Mesenchymal stem cell (in vitro differentiated cells and primary cell): Measurements from ENCODE around the gene KRI1.

Source experiments
- DNase-seq: peaks from one replicate; pipeline ENCODE4 v3.0.0-alpha.2; 2013
- H2AFZ ChIP-seq: one replicate; pipeline ENCODE4 v1.6.1; 2013; ENCODE audit warnings: low read depth, mild to moderate bottlenecking, control low read depth, inconsistent platforms, low read length, moderate library complexity
- H2AK5ac ChIP-seq: 2 replicates; pipeline ENCODE4 v1.6.1; 2013; ENCODE audit warnings: low read length, moderate library complexity, mild to moderate bottlenecking, inconsistent platforms; ENCODE audit not compliant: severe bottlenecking
- H2BK120ac ChIP-seq: one replicate; pipeline ENCODE4 v1.6.1; 2013; ENCODE audit warnings: low read depth, mild to moderate bottlenecking, inconsistent platforms, low read length, moderate library complexity
- H2BK12ac ChIP-seq, 2 experiments: one replicate each; pipeline ENCODE4 v1.6.1; 2013; ENCODE audit warnings: inconsistent platforms in 2 of 2, low read length in 2 of 2, mild to moderate bottlenecking in 2 of 2, moderate library complexity in 2 of 2, control low read depth in 1 of 2
- H2BK15ac ChIP-seq: one replicate; pipeline ENCODE4 v1.6.1; 2013; ENCODE audit warnings: mild to moderate bottlenecking, low read depth, inconsistent platforms; ENCODE audit not compliant: poor library complexity, severe bottlenecking
- H2BK5ac ChIP-seq: 2 replicates; pipeline ENCODE4 v1.6.1; 2013; ENCODE audit warnings: low read depth, mild to moderate bottlenecking, low read length, control low read depth, inconsistent platforms; ENCODE audit not compliant: poor library complexity, severe bottlenecking
- H3K14ac ChIP-seq, 2 experiments: one replicate each; pipeline ENCODE4 v1.6.1; 2013; ENCODE audit warnings: inconsistent platforms in 2 of 2, low read length in 2 of 2, control low read depth in 1 of 2, mild to moderate bottlenecking in 1 of 2, moderate library complexity in 1 of 2
- H3K18ac ChIP-seq, 2 experiments: one replicate each; pipeline ENCODE4 v1.6.1; 2013; ENCODE audit warnings: inconsistent platforms in 2 of 2, low read length in 2 of 2, control low read depth in 1 of 2, low read depth in 1 of 2, mild to moderate bottlenecking in 1 of 2
- H3K23ac ChIP-seq, 2 experiments: one replicate each; pipeline ENCODE4 v1.6.1; 2013; ENCODE audit warnings: inconsistent platforms in 2 of 2, low read length in 2 of 2, mild to moderate bottlenecking in 2 of 2, moderate library complexity in 2 of 2, control low read depth in 1 of 2
- H3K27ac ChIP-seq: 2 replicates; pipeline ENCODE4 v1.5.1; 2013; ENCODE audit warnings: mild to moderate bottlenecking, moderate library complexity, low read length, control low read depth, inconsistent platforms; ENCODE audit not compliant: poor library complexity, severe bottlenecking
- H3K27me3 ChIP-seq, 2 experiments: 2 replicates each; pipeline versions ENCODE4 v1.6.1 to v1.7.0; 2013; ENCODE audit warnings: low read length in 2 of 2, mild to moderate bottlenecking in 2 of 2, moderate library complexity in 2 of 2, control low read depth in 1 of 2, inconsistent platforms in 1 of 2; ENCODE audit not compliant: control insufficient read depth in 1 of 2, insufficient read depth in 1 of 2
- H3K36me3 ChIP-seq, 2 experiments: 2 replicates each; pipeline versions ENCODE4 v1.6.1 to v1.7.0; 2013; ENCODE audit warnings: low read length in 2 of 2, control low read depth in 1 of 2, inconsistent platforms in 1 of 2, low read depth in 1 of 2, mild to moderate bottlenecking in 1 of 2; ENCODE audit not compliant: insufficient read depth in 2 of 2, control insufficient read depth in 1 of 2
- H3K4ac ChIP-seq, 2 experiments: one replicate each; pipeline ENCODE4 v1.6.1; 2013; ENCODE audit warnings: inconsistent platforms in 2 of 2, low read length in 2 of 2, mild to moderate bottlenecking in 2 of 2, moderate library complexity in 2 of 2, control low read depth in 1 of 2, low read depth in 1 of 2
- H3K4me1 ChIP-seq: 2 replicates; pipeline ENCODE4 v1.6.1; 2013; ENCODE audit warnings: low read depth, low read length, control low read depth; ENCODE audit not compliant: control insufficient read depth, insufficient read depth
- H3K4me2 ChIP-seq: 2 replicates; pipeline ENCODE4 v1.6.1; 2013; ENCODE audit warnings: low read length, mild to moderate bottlenecking, inconsistent platforms; ENCODE audit not compliant: poor library complexity, severe bottlenecking
- H3K4me3 ChIP-seq, 2 experiments: 2 replicates each; pipeline versions ENCODE4 v1.5.1 to v1.7.0; 2013; ENCODE audit warnings: low read length in 2 of 2, mild to moderate bottlenecking in 2 of 2, control low read depth in 1 of 2, low read depth in 1 of 2; ENCODE audit not compliant: insufficient read depth in 1 of 2
- H3K79me1 ChIP-seq: replicated peaks from 2 replicates; pipeline ENCODE4 v1.6.1; 2013; ENCODE audit warnings: mild to moderate bottlenecking, control low read depth, low read length, inconsistent platforms; ENCODE audit not compliant: poor library complexity, severe bottlenecking
- H3K9ac ChIP-seq: 2 replicates; pipeline ENCODE4 v1.7.0; 2013; ENCODE audit warnings: mild to moderate bottlenecking, low read length, moderate library complexity
- H3K9me3 ChIP-seq: 2 replicates; pipeline ENCODE4 v1.7.0; 2013; ENCODE audit warnings: mild to moderate bottlenecking, low read length; ENCODE audit not compliant: control insufficient read depth
- H4K8ac ChIP-seq: one replicate; pipeline ENCODE4 v1.6.1; 2013; ENCODE audit warnings: inconsistent platforms, mild to moderate bottlenecking, low read length, moderate library complexity
- H4K91ac ChIP-seq: one replicate; pipeline ENCODE4 v1.6.1; 2013; ENCODE audit warnings: mild to moderate bottlenecking, low read length, inconsistent platforms
- WGBS: methylation state at CpG from one replicate; pipeline ENCODE4 v1.1.7; 2013; ENCODE audit warnings: mixed read lengths; 5-methylcytosine and 5-hydroxymethylcytosine counted together

Gene KRI1

DNA sequence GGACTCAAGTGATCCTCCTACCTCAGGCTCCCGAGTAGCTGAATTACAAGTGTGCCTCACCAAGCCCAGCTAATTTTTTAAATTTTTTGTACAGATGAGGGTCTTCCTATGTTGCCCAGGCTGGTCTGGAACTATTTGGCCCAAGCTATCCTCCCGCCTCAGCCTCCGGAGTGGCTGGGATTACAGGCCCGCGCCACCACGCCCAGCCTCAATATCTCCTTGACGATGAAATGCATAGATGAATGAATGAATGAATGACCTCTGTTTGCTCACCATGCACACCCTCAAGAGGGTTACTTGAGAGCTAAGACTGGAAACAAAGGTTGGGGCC lies 36.2 kb upstream of the KRI1 start:
- Histone ChIP-seq H3K4me3 (no peak overlapping the region), H2BK5ac (no peak overlapping the region), H3K23ac (no peak overlapping the region), H2AFZ (no peak overlapping the region), H4K91ac (no peak overlapping the region), H3K79me1 (peaks cover 22% of the 10 kb centered on the region), H2BK12ac (no peak overlapping the region), H3K27me3 (peaks cover 7 to 11% of the 10 kb centered on the region in 2 experiments), H3K4ac (no peak overlapping the region), H3K4me2 (peak overlapping the region; percentile 35), H3K4me1 (peaks cover 14% of the 10 kb centered on the region), H3K27ac (no peak overlapping the region), H3K14ac (no peak overlapping the region), H3K9me3 (no peaks in the 10 kb centered on the region), H3K9ac (no peak overlapping the region), H2BK120ac (no peak overlapping the region), H2AK5ac (no peak overlapping the region), H4K8ac (no peak overlapping the region), H3K36me3 (no peaks in the 10 kb centered on the region), H3K18ac (no peak overlapping the region), H2BK15ac (no peak overlapping the region)
- no peak for DNase-seq
- 58% methylated on average over 3 of the region's 7 CpGs for WGBS

DNA sequence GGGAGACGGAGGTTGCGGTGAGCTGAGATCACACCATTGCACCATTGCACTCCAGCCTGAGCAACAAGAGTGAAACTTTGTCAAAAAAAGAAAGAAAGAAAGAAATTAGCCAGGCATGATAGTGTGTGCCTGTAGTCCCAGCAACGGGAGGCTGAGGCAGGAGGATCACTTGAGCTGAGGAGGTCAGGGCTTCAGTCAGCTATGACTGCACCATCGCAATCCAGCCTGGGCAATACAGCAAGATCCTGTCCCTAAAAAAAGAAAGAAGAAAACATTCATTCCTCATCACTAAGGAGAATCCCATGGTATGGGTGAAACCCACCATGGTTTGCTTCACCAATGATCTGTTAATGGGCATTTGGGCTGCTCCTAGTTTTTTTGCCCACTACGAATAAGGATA lies 34.3 kb upstream of the KRI1 start:
- Histone ChIP-seq H3K23ac (no peak overlapping the region), H4K91ac (no peak overlapping the region), H2BK15ac (no peak overlapping the region), H3K79me1 (peaks cover 18% of the 10 kb centered on the region), H2BK12ac (no peak overlapping the region), H3K27me3 (peaks cover 7 to 11% of the 10 kb centered on the region in 2 experiments), H3K9ac (no peak overlapping the region), H3K18ac (no peak overlapping the region), H3K9me3 (no peaks in the 10 kb centered on the region), H3K4ac (no peak overlapping the region), H4K8ac (no peak overlapping the region), H3K4me2 (no peak overlapping the region), H2BK120ac (no peak overlapping the region), H2AK5ac (no peak overlapping the region), H3K14ac (no peak overlapping the region), H3K4me1 (peaks cover 14% of the 10 kb centered on the region), H3K36me3 (no peaks in the 10 kb centered on the region), H2BK5ac (no peak overlapping the region), H2AFZ (no peak overlapping the region), H3K27ac (no peak overlapping the region), H3K4me3 (no peak overlapping the region)
- DNase-seq = no peak
- 88% methylated on average over 4 of the region's 5 CpGs for WGBS

DNA sequence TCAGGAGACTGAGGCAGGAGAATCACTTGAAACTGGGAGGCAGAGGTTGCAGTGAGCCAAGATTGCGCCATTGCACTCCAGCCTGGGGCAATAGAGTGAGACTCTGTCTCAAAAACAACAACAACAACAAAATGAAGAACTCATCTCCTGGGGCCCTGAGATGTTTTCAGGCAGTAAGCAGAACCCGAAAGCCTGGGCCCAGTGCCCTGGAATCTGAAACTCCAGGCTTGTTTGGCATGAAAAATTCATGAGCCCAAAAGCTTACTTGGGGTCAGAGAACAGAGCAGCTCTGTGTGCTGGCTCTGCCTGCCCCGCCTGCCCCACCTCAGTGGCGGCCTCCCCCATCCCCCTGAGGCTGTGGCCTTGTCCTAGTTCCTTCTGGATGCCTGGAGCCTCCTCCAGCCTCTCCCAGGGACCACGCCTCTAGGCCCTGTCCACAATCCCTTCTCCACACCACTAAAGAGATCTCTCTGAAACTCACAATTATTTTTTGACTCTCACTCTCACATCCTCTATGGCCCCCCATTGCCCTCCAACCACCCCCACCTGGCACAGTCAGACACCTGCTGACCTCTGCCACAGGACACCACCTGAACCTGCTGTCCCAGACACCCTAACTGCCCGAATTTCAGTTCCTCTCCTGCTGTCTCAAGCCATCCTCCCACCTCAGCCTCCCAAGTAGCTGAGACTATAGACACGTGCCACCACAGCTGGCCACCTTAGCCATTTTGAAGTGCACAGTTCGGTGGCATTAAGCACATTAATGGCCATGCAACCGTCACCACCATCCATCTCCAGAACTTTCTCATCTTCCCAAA lies 28.2 kb upstream of the KRI1 start:
- no peak overlapping the region for H2AK5ac ChIP-seq
- no peak overlapping the region for H2BK15ac ChIP-seq
- no peak for DNase-seq
- 72% methylated on average over 9 of the region's 9 CpGs for WGBS
- no peaks in the 10 kb centered on the region for H3K4me1 ChIP-seq
- peaks cover 0 to 5% of the 10 kb centered on the region in 2 experiments for H3K27me3 ChIP-seq
- no peak overlapping the region for H3K4me3 ChIP-seq
- H3K14ac ChIP-seq = no peak overlapping the region
- no peak overlapping the region for H4K91ac ChIP-seq
- H3K4ac ChIP-seq = no peak overlapping the region
- no peaks in the 10 kb centered on the region for H3K36me3 ChIP-seq
- H3K9ac ChIP-seq = no peak overlapping the region
- no peak overlapping the region for H4K8ac ChIP-seq
- no peak overlapping the region for H2BK12ac ChIP-seq
- H3K18ac ChIP-seq = no peak overlapping the region
- H3K23ac ChIP-seq = no peak overlapping the region
- no peak overlapping the region for H2BK120ac ChIP-seq
- H2BK5ac ChIP-seq = no peak overlapping the region
- H3K4me2 ChIP-seq = no peak overlapping the region
- no peak overlapping the region for H2AFZ ChIP-seq
- H3K27ac ChIP-seq = no peak overlapping the region
- H3K79me1 ChIP-seq = no peaks in the 10 kb centered on the region
- no peaks in the 10 kb centered on the region for H3K9me3 ChIP-seq

DNA sequence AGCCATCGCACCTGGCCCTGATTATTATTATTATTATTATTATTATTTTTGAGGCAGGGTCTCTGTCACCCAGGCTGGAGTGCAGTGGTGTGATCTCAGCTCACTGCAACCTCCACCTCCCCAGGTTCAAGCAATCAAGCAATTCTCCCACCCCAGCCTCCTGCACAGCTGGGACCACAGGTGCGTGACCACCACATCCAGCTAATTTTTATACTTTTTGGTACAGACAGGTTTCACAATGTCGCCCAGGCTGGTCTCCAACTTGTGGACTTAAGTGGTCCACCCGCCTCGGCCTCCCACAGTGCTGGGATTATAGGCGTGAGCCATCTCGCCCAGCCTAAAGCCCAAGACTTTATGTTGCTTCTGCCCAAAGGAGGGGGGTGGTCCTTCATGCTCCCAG lies 27.3 kb upstream of the KRI1 start:
- Histone ChIP-seq H2BK12ac (no peak overlapping the region), H3K23ac (no peak overlapping the region)

More for the DNA sequence above, 27.3 kb upstream of the KRI1 start:
- H3K4me2 ChIP-seq = no peak overlapping the region
- no peak overlapping the region for H2BK15ac ChIP-seq
- H3K4me1 ChIP-seq = no peaks in the 10 kb centered on the region
- whole genome bisulfite sequencing = 94% methylated on average over 6 of the region's 7 CpGs
- H4K8ac ChIP-seq = no peak overlapping the region
- H3K4me3 ChIP-seq = no peak overlapping the region
- peaks cover under 1 to 7% of the 10 kb centered on the region in 2 experiments for H3K27me3 ChIP-seq
- H3K9ac ChIP-seq = no peak overlapping the region
- H3K4ac ChIP-seq = no peak overlapping the region
- H2BK120ac ChIP-seq = no peak overlapping the region
- no peak for DNase-seq
- H3K14ac ChIP-seq = no peak overlapping the region
- H2AFZ ChIP-seq = no peak overlapping the region
- no peak overlapping the region for H3K27ac ChIP-seq
- no peak overlapping the region for H2BK5ac ChIP-seq
- H3K9me3 ChIP-seq = no peaks in the 10 kb centered on the region
- no peak overlapping the region for H4K91ac ChIP-seq
- H3K18ac ChIP-seq = no peak overlapping the region
- no peaks in the 10 kb centered on the region for H3K79me1 ChIP-seq
- H2AK5ac ChIP-seq = no peak overlapping the region
- no peaks in the 10 kb centered on the region for H3K36me3 ChIP-seq
